ENCODE measurements around the gene FAM193B. TPM values are rescaled to one million over a fixed set of nuclear protein-coding genes. Genes with fewer than 3 reads are reported as not detected.

Gene FAM193B
- total and polyA plus RNA-seq, 2 of the 13 experiments (the other 11 are each of a cell fraction or from before 2014, with no cell fraction given) = 21.2 to 40.9 TPM

- TF ChIP-seq, protein P1, sequence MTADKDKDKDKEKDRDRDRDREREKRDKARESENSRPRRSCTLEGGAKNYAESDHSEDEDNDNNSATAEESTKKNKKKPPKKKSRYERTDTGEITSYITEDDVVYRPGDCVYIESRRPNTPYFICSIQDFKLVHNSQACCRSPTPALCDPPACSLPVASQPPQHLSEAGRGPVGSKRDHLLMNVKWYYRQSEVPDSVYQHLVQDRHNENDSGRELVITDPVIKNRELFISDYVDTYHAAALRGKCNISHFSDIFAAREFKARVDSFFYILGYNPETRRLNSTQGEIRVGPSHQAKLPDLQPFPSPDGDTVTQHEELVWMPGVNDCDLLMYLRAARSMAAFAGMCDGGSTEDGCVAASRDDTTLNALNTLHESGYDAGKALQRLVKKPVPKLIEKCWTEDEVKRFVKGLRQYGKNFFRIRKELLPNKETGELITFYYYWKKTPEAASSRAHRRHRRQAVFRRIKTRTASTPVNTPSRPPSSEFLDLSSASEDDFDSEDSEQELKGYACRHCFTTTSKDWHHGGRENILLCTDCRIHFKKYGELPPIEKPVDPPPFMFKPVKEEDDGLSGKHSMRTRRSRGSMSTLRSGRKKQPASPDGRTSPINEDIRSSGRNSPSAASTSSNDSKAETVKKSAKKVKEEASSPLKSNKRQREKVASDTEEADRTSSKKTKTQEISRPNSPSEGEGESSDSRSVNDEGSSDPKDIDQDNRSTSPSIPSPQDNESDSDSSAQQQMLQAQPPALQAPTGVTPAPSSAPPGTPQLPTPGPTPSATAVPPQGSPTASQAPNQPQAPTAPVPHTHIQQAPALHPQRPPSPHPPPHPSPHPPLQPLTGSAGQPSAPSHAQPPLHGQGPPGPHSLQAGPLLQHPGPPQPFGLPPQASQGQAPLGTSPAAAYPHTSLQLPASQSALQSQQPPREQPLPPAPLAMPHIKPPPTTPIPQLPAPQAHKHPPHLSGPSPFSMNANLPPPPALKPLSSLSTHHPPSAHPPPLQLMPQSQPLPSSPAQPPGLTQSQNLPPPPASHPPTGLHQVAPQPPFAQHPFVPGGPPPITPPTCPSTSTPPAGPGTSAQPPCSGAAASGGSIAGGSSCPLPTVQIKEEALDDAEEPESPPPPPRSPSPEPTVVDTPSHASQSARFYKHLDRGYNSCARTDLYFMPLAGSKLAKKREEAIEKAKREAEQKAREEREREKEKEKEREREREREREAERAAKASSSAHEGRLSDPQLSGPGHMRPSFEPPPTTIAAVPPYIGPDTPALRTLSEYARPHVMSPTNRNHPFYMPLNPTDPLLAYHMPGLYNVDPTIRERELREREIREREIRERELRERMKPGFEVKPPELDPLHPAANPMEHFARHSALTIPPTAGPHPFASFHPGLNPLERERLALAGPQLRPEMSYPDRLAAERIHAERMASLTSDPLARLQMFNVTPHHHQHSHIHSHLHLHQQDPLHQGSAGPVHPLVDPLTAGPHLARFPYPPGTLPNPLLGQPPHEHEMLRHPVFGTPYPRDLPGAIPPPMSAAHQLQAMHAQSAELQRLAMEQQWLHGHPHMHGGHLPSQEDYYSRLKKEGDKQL (CRISPR knock-in tag; IDR thresholded peaks at IDR 0.05; ENCODE audit: low read depth) = peak; percentile 95
- TF ChIP-seq, protein P2, sequence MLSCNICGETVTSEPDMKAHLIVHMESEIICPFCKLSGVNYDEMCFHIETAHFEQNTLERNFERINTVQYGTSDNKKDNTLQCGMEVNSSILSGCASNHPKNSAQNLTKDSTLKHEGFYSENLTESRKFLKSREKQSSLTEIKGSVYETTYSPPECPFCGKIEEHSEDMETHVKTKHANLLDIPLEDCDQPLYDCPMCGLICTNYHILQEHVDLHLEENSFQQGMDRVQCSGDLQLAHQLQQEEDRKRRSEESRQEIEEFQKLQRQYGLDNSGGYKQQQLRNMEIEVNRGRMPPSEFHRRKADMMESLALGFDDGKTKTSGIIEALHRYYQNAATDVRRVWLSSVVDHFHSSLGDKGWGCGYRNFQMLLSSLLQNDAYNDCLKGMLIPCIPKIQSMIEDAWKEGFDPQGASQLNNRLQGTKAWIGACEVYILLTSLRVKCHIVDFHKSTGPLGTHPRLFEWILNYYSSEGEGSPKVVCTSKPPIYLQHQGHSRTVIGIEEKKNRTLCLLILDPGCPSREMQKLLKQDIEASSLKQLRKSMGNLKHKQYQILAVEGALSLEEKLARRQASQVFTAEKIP (CRISPR knock-in tag; IDR thresholded peaks at IDR 0.05; ENCODE audit: borderline replicate concordance) = no peak
- TF ChIP-seq, protein P3, sequence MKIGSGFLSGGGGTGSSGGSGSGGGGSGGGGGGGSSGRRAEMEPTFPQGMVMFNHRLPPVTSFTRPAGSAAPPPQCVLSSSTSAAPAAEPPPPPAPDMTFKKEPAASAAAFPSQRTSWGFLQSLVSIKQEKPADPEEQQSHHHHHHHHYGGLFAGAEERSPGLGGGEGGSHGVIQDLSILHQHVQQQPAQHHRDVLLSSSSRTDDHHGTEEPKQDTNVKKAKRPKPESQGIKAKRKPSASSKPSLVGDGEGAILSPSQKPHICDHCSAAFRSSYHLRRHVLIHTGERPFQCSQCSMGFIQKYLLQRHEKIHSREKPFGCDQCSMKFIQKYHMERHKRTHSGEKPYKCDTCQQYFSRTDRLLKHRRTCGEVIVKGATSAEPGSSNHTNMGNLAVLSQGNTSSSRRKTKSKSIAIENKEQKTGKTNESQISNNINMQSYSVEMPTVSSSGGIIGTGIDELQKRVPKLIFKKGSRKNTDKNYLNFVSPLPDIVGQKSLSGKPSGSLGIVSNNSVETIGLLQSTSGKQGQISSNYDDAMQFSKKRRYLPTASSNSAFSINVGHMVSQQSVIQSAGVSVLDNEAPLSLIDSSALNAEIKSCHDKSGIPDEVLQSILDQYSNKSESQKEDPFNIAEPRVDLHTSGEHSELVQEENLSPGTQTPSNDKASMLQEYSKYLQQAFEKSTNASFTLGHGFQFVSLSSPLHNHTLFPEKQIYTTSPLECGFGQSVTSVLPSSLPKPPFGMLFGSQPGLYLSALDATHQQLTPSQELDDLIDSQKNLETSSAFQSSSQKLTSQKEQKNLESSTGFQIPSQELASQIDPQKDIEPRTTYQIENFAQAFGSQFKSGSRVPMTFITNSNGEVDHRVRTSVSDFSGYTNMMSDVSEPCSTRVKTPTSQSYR (CRISPR knock-in tag; IDR thresholded peaks at IDR 0.05; ENCODE audit: borderline replicate concordance) = peak; percentile 60; the same call in 1 of the 2 replicates
- TF ChIP-seq SOX13 (IDR thresholded peaks at IDR 0.05) (no peak), SOX13 (CRISPR knock-in tag; conservative IDR thresholded peaks at IDR 0.05 in 1 of 2, IDR thresholded peaks at IDR 0.05 in 1 of 2) (peak in 1 of 2 experiments; percentile 56; a peak in 1 of 4 replicates), HOXA3 (CRISPR knock-in tag; IDR thresholded peaks at IDR 0.05) (0 out of 2 replicates have a peak, but pooled peaks have one; percentile 32), MXD4 (CRISPR knock-in tag; IDR thresholded peaks at IDR 0.05) (peak; percentile 60; the same call in 1 of the 2 replicates), PBX2 (CRISPR knock-in tag; IDR thresholded peaks at IDR 0.05) (0 out of 2 replicates have a peak, but pooled peaks have one; percentile 32), NCOA2 (CRISPR knock-in tag; IDR thresholded peaks at IDR 0.05) (peak; percentile 45; the same call in 1 of the 2 replicates), GATAD1 (CRISPR knock-in tag; IDR thresholded peaks at IDR 0.05) (no peak), ZSCAN21 (CRISPR knock-in tag; IDR thresholded peaks at IDR 0.05; ENCODE audit: borderline replicate concordance) (0 out of 2 replicates have a peak, but pooled peaks have one; percentile 33), RARA (CRISPR knock-in tag; IDR thresholded peaks at IDR 0.05) (peak; percentile 73), FOXJ3 (CRISPR knock-in tag; IDR thresholded peaks at IDR 0.05; ENCODE audit: borderline replicate concordance) (peak; percentile 75; the same call in 1 of the 2 replicates), FOXO1 (CRISPR knock-in tag; IDR thresholded peaks at IDR 0.05) (peak; percentile 59; the same call in 1 of the 2 replicates), ZNF274 (CRISPR knock-in tag; IDR thresholded peaks at IDR 0.05) (no peak), CREM (IDR thresholded peaks at IDR 0.05) (peak; percentile 64), CREM (CRISPR knock-in tag; IDR thresholded peaks at IDR 0.05) (no peak), MAZ (IDR thresholded peaks at IDR 0.05; ENCODE audit: borderline replicate concordance, low read depth, low read length) (no peak), MAZ (CRISPR knock-in tag; IDR thresholded peaks at IDR 0.05; ENCODE audit: low read depth) (peak; percentile 52; the same call in 1 of the 2 replicates)
Observed at GRCh38 chr5:177588413-177588909, 34.1 kb upstream of the FAM193B start (continued).
